Spleen (tissue), 7 donors: ENCODE measurements around the gene GLP2R.

ENCODE experiments used
- POLR2A ChIP-seq, 3 donors: fragments of 450-650 bp; IDR thresholded peaks; one replicate each; pipeline ENCODE4 v1.5.1; 2017; ENCODE audit warnings: antibody characterized with exemption in 3 of 3, mild to moderate bottlenecking in 1 of 3
- TF ChIP-seq, protein P1 (sequence below), 11 experiments: fragments of 200-600 bp in 7 of 11; fragments of 450-650 bp in 4 of 11; sonication (generic) in 4 of 11; IDR thresholded peaks in 8 of 11; conservative IDR thresholded peaks in 3 of 11; 1 replicate in 7 of 11; 2 replicates in 4 of 11; pipeline versions ENCODE4 v1.4.0 to v1.8.0; 2016 to 2021; ENCODE audit warnings: antibody characterized with exemption in 11 of 11, inconsistent platforms in 4 of 11, mild to moderate bottlenecking in 1 of 11
- donor health status: DM: no; HTN: no; CAD: no; lungs with moderate emphysema.
- donor health status: DM: no; HTN: no; CAD: no.
- donor health status: DM: no; HTN: no; CAD: no.

DNA sequence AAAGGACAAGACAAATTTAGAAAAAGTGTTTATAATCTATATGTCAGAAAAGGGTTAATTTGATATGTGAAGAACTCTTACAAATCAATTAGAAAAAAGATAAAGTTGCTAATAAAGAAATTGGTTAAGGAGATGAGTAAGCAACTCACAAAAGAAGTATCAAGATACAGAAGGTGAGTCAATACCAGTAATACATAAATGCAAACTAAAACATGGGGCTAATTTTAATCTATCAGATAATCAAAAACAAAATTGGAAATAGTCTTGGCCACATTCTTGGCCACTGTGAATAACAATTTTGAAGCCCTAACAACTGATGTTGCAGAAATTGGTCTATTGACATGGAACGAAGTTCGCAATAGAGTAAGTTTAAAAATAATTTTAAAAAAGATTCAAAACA, 41.2 kb upstream of the GLP2R start:
- TF ChIP-seq, protein P1, sequence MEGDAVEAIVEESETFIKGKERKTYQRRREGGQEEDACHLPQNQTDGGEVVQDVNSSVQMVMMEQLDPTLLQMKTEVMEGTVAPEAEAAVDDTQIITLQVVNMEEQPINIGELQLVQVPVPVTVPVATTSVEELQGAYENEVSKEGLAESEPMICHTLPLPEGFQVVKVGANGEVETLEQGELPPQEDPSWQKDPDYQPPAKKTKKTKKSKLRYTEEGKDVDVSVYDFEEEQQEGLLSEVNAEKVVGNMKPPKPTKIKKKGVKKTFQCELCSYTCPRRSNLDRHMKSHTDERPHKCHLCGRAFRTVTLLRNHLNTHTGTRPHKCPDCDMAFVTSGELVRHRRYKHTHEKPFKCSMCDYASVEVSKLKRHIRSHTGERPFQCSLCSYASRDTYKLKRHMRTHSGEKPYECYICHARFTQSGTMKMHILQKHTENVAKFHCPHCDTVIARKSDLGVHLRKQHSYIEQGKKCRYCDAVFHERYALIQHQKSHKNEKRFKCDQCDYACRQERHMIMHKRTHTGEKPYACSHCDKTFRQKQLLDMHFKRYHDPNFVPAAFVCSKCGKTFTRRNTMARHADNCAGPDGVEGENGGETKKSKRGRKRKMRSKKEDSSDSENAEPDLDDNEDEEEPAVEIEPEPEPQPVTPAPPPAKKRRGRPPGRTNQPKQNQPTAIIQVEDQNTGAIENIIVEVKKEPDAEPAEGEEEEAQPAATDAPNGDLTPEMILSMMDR (IDR thresholded peaks at IDR 0.05 in 8 of 11, conservative IDR thresholded peaks at IDR 0.05 in 3 of 11): no peak
- TF ChIP-seq POLR2A (IDR thresholded peaks at IDR 0.05): no peak
